HCEC 1CT (cell line): ENCODE data around the gene LIX1L.

Experiments used
- DNase-seq: peaks from one replicate; pipeline ENCODE4 v3.0.0-alpha.2; 2017

LIX1L gene

GRCh38 chr1:145962157-145963102 is 4.6 kb upstream of the LIX1L start:
- peak; percentile 36 for DNase-seq

- peak; percentile 55 for DNase-seq
These were observed 3.8 kb upstream of the LIX1L start for GRCh38 chr1:145961425-145962156.

GRCh38 chr1:145961109-145961424 is 3.2 kb upstream of the LIX1L start:
- no peak for DNase-seq

- peak; percentile 39 for DNase-seq
These were observed 2.8 kb upstream of the LIX1L start for GRCh38 chr1:145960468-145961108.

GRCh38 chr1:145959957-145960467 is 2.2 kb upstream of the LIX1L start:
- DNase-seq = no peak

- no peak for DNase-seq
These were observed 1.5 kb upstream of the LIX1L start for GRCh38 chr1:145959333-145959732.

GRCh38 chr1:145958734-145959133 is 917 bp upstream of the LIX1L start:
- no peak for DNase-seq

GRCh38 chr1:145956781-145957442 is 905 bp downstream of the LIX1L start:
- DNase-seq = peak; percentile 9

GRCh38 chr1:145956361-145956760 is 1.5 kb downstream of the LIX1L start:
- no peak for DNase-seq

GRCh38 chr1:145955436-145955835 is 2.4 kb downstream of the LIX1L start:
- no peak for DNase-seq

GRCh38 chr1:145953861-145954260 is 4.0 kb downstream of the LIX1L start:
- no peak for DNase-seq

- no peak for DNase-seq
These were observed 4.9 kb downstream of the LIX1L start for GRCh38 chr1:145952903-145953302.

- no peak for DNase-seq
These were observed 6.3 kb downstream of the LIX1L start for GRCh38 chr1:145951526-145951925.

GRCh38 chr1:145949219-145949618 is 8.6 kb downstream of the LIX1L start:
- DNase-seq = no peak

- DNase-seq = no peak
These were observed 10.3 kb downstream of the LIX1L start for GRCh38 chr1:145947551-145947950.

- no peak for DNase-seq
These were observed 11.3 kb downstream of the LIX1L start for GRCh38 chr1:145946477-145946986.

- no peak for DNase-seq
These were observed 13.3 kb downstream of the LIX1L start for GRCh38 chr1:145944532-145944931.

- no peak for DNase-seq
These were observed 14.9 kb downstream of the LIX1L start for GRCh38 chr1:145942871-145943270.

GRCh38 chr1:145942405-145942804 is 15.4 kb downstream of the LIX1L start:
- no peak for DNase-seq

- DNase-seq = no peak
These were observed 20.4 kb downstream of the LIX1L start for GRCh38 chr1:145937436-145937835.

GRCh38 chr1:145936247-145936646 is 21.6 kb downstream of the LIX1L start:
- DNase-seq = no peak

GRCh38 chr1:145935708-145936107 is 22.1 kb downstream of the LIX1L start:
- DNase-seq = no peak
